Retina (tissue), 1 donor: ENCODE data around the gene SSPN.
"Not testable (repeated sequence)": the region's sequence is repeated elsewhere in the genome, so short reads cannot be mapped to it uniquely, and the experiment has no call there.

Source experiments
- DNase-seq: peaks from one replicate; pipeline ENCODE4 v3.0.0-alpha.2; 2016

The SSPN gene

GRCh38 chr12:26231470-26231869 is 36.1 kb downstream of the SSPN start:
- no peak for DNase-seq

GRCh38 chr12:26231921-26232320 is 36.5 kb downstream of the SSPN start:
- no peak for DNase-seq

GRCh38 chr12:26233631-26234030 is 38.3 kb downstream of the SSPN start:
- no peak for DNase-seq

- not testable (repeated sequence) for DNase-seq
Measured at GRCh38 chr12:26235465-26235864, 40.1 kb downstream of the SSPN start.

GRCh38 chr12:26238341-26239121 is 43.2 kb downstream of the SSPN start:
- no peak for DNase-seq

GRCh38 chr12:26239122-26239851 is 43.9 kb downstream of the SSPN start:
- DNase-seq = no peak

- no peak for DNase-seq
Measured at GRCh38 chr12:26239852-26240815, 44.8 kb downstream of the SSPN start.

- no peak for DNase-seq
Measured at GRCh38 chr12:26241080-26241479, 45.7 kb downstream of the SSPN start.

- no peak for DNase-seq
Measured at GRCh38 chr12:26242683-26243082, 47.3 kb downstream of the SSPN start.

- no peak for DNase-seq
Measured at GRCh38 chr12:26244503-26244902, 49.1 kb downstream of the SSPN start.

- no peak for DNase-seq
Measured at GRCh38 chr12:26245175-26245942, 50.0 kb downstream of the SSPN start.

GRCh38 chr12:26246483-26247164 is 51.3 kb downstream of the SSPN start:
- DNase-seq = no peak

- no peak for DNase-seq
Measured at GRCh38 chr12:26247873-26248272, 52.5 kb downstream of the SSPN start.

- no peak for DNase-seq
Measured at GRCh38 chr12:26250801-26251200, 55.4 kb downstream of the SSPN start.

- no peak for DNase-seq
Measured at GRCh38 chr12:26251600-26251999, 56.2 kb downstream of the SSPN start.

- DNase-seq = no peak
Measured at GRCh38 chr12:26252946-26253345, 57.6 kb downstream of the SSPN start.

- DNase-seq = no peak
Measured at GRCh38 chr12:26255893-26256645, 60.7 kb downstream of the SSPN start.

GRCh38 chr12:26264215-26264838 is 69.0 kb downstream of the SSPN start:
- DNase-seq = no peak

- DNase-seq = no peak
Measured at GRCh38 chr12:26265606-26266005, 70.2 kb downstream of the SSPN start.

- DNase-seq = no peak
Measured at GRCh38 chr12:26266881-26267280, 71.5 kb downstream of the SSPN start.
